ENCODE data around the gene SNX9. TPM values are rescaled to one million over a fixed set of nuclear protein-coding genes. Genes with fewer than 3 reads are reported as not detected.
A peak's percentile ranks its signal among the peaks of the same experiment; 100 is the strongest.

Gene SNX9
- total and polyA plus RNA-seq, 9 donors: 20.2 to 36.9 (median 27.1) TPM

DNA sequence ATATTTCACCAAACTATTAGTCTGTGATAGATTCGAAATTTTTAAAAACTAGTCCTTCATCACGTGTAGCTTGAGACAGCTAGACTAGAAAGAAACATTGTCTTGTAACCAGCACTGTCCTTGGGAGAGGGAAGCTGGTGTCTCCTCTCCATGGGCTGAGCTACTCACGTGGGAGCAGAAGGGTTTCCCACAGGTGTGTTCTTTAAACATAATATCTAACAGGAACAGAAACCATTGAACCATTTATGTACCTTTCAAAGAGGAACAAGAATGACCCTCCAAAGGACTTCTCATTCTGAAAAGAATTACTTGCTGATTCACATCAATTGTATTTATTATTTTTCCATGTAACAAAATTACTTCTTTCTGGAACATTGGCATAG is 86.2 kb downstream of the SNX9 start:
- no peaks in the 10 kb centered on the region for H3K27me3 ChIP-seq (ENCODE audit: control insufficient read depth, insufficient read depth, low read length)
- no peaks in the 10 kb centered on the region for H3K9me3 ChIP-seq (replicated peaks; ENCODE audit: control insufficient read depth, low read depth, low read length)
- H3K4me3 ChIP-seq (ENCODE audit: low read length): no peak overlapping the region
- no peak for DNase-seq
- peaks cover 7% of the 10 kb centered on the region for H3K4me1 ChIP-seq (ENCODE audit: control insufficient read depth, insufficient read depth, low read length)
- H3K27ac ChIP-seq (ENCODE audit: low read length): no peak overlapping the region
- H3K36me3 ChIP-seq (ENCODE audit: control insufficient read depth, insufficient read depth, low read length): peaks cover 31% of the 10 kb centered on the region
- no CpG with 5 or more reads among the region's 3 CpGs for WGBS (ENCODE audit: insufficient coverage)

- H3K4me1 ChIP-seq (ENCODE audit: control insufficient read depth, insufficient read depth, low read length): peaks cover 7% of the 10 kb centered on the region
- no peak for DNase-seq
- 86% methylated on average over 4 of the region's 9 CpGs for WGBS (ENCODE audit: insufficient coverage)
- H3K9me3 ChIP-seq (replicated peaks; ENCODE audit: control insufficient read depth, low read depth, low read length): no peaks in the 10 kb centered on the region
- no peak overlapping the region for H3K4me3 ChIP-seq (ENCODE audit: low read length)
- no peak overlapping the region for H3K27ac ChIP-seq (ENCODE audit: low read length)
- peaks cover 20% of the 10 kb centered on the region for H3K36me3 ChIP-seq (ENCODE audit: control insufficient read depth, insufficient read depth, low read length)
- H3K27me3 ChIP-seq (ENCODE audit: control insufficient read depth, insufficient read depth, low read length): no peaks in the 10 kb centered on the region
These were observed 88.2 kb downstream of the SNX9 start for GRCh38 chr6:157911278-157911677.

GRCh38 chr6:157911786-157912185 is 88.7 kb downstream of the SNX9 start:
- WGBS (ENCODE audit: insufficient coverage): 60% methylated on average over 5 of the region's 5 CpGs
- peak overlapping the region; percentile 45 for H3K27ac ChIP-seq (ENCODE audit: low read length)

DNA sequence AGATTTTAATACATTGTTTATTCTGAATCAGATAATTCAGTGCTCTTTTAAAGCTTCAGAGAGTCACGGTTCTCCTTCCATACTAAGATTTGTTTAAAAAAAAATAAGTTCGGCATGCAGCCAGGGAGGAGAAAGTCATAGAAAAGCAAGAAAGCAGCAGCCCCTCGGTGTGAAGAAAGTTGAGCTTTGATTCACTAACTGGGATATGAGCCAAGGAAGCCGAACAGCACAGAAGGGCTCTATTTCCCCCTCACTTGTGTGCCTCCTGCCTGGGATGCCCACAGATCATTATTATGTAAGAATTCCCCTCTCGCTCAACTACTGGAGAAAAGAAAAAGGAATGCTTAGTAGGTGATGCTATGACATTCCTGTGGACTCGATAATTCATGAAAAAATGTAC is 89.3 kb downstream of the SNX9 start:
- peaks cover 20% of the 10 kb centered on the region for H3K36me3 ChIP-seq (ENCODE audit: control insufficient read depth, insufficient read depth, low read length)
- no peaks in the 10 kb centered on the region for H3K9me3 ChIP-seq (replicated peaks; ENCODE audit: control insufficient read depth, low read depth, low read length)
- peak; percentile 68 for DNase-seq
- no CpG with 5 or more reads among the region's 6 CpGs for WGBS (ENCODE audit: insufficient coverage)
- no peak overlapping the region for H3K4me3 ChIP-seq (ENCODE audit: low read length)
- H3K27ac ChIP-seq (ENCODE audit: low read length): peak overlapping the region; percentile 45
- peaks cover 7% of the 10 kb centered on the region for H3K4me1 ChIP-seq (ENCODE audit: control insufficient read depth, insufficient read depth, low read length)
- H3K27me3 ChIP-seq (ENCODE audit: control insufficient read depth, insufficient read depth, low read length): no peaks in the 10 kb centered on the region

More at GRCh38 chr6:157911786-157912185, 88.7 kb downstream of the SNX9 start:
- Histone ChIP-seq H3K4me3 (ENCODE audit: low read length) (no peak overlapping the region), H3K36me3 (ENCODE audit: control insufficient read depth, insufficient read depth, low read length) (peaks cover 20% of the 10 kb centered on the region), H3K4me1 (ENCODE audit: control insufficient read depth, insufficient read depth, low read length) (peaks cover 7% of the 10 kb centered on the region), H3K27me3 (ENCODE audit: control insufficient read depth, insufficient read depth, low read length) (no peaks in the 10 kb centered on the region), H3K9me3 (replicated peaks; ENCODE audit: control insufficient read depth, low read depth, low read length) (no peaks in the 10 kb centered on the region)
- DNase-seq: no peak

DNA sequence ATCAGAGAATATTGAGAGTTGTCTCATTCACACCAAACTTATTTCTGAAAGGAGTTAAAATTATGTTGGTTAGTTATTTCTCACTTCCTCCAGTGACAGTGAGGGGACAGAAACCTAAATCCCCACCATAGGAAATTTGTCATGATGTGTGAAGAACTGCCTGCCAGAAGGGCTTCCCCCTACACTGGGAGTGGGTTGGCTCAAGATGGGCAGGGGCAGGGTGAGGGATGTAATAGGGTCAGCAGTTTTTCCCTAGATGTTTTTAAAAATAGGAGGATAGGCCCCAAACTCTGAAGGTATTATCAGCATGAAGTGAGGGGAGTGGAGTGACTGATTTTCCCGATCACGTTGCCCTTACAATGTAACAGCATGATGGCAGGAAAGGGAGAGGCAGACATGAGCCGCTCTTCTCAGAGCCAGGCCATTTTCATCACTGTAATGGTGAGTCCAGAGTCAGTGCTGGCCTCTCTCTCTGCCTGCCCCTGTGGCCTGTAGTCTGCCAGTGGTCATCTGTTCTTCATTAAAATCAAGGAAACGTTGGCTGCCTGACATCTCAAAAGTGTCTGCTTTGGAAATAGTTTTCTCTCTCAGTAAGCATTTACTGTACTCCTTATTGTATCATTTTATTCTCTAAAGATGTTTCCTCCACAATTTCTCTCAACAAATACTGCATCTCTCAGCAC is 98.8 kb downstream of the SNX9 start:
- peaks cover 3% of the 10 kb centered on the region for H3K4me1 ChIP-seq (ENCODE audit: control insufficient read depth, insufficient read depth, low read length)
- 5% methylated on average over 3 of the region's 4 CpGs for WGBS (ENCODE audit: insufficient coverage)

DNA sequence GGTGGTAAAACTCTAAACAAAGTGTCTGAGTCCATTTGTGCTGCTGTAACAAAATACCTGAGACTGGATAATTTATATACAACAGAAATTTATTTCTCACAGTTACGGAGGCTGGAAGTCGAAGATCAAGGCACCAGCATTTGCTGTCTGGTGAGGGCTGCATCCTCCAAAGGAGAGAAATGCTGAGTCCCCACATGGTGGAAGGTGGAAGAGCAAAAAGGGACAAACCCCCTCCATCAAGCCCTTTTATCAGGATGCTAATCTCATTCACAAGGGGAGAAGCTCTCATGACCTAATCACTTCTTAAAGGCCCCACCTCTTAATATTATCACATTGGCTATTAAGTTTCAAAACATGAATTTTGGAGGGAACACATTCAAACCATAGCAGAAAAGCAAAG is 102.7 kb downstream of the SNX9 start:
- H3K36me3 ChIP-seq (ENCODE audit: control insufficient read depth, insufficient read depth, low read length): peaks cover 49% of the 10 kb centered on the region
- no CpG with 5 or more reads among the region's 2 CpGs for WGBS (ENCODE audit: insufficient coverage)

More for the DNA sequence above, 98.8 kb downstream of the SNX9 start:
- DNase-seq: peak; percentile 97
- peak overlapping the region; percentile 88 for H3K27ac ChIP-seq (ENCODE audit: low read length)
- H3K9me3 ChIP-seq (replicated peaks; ENCODE audit: control insufficient read depth, low read depth, low read length): peaks cover 2% of the 10 kb centered on the region
- H3K4me3 ChIP-seq (ENCODE audit: low read length): no peak overlapping the region
- H3K36me3 ChIP-seq (ENCODE audit: control insufficient read depth, insufficient read depth, low read length): peaks cover 40% of the 10 kb centered on the region
- no peaks in the 10 kb centered on the region for H3K27me3 ChIP-seq (ENCODE audit: control insufficient read depth, insufficient read depth, low read length)

GRCh38 chr6:157927011-157927410 is 104.0 kb downstream of the SNX9 start:
- peak overlapping the region; percentile 52 for H3K27ac ChIP-seq (ENCODE audit: low read length)
- H3K27me3 ChIP-seq (ENCODE audit: control insufficient read depth, insufficient read depth, low read length): no peaks in the 10 kb centered on the region
- no peak overlapping the region for H3K4me3 ChIP-seq (ENCODE audit: low read length)
- no peaks in the 10 kb centered on the region for H3K9me3 ChIP-seq (replicated peaks; ENCODE audit: control insufficient read depth, low read depth, low read length)
- H3K4me1 ChIP-seq (ENCODE audit: control insufficient read depth, insufficient read depth, low read length): no peaks in the 10 kb centered on the region
- peak; percentile 85 for DNase-seq
- 86% methylated on average over 1 of the region's 7 CpGs for WGBS (ENCODE audit: insufficient coverage)
- H3K36me3 ChIP-seq (ENCODE audit: control insufficient read depth, insufficient read depth, low read length): peaks cover 50% of the 10 kb centered on the region

More for the DNA sequence above, 102.7 kb downstream of the SNX9 start:
- no peaks in the 10 kb centered on the region for H3K9me3 ChIP-seq (replicated peaks; ENCODE audit: control insufficient read depth, low read depth, low read length)
- H3K4me1 ChIP-seq (ENCODE audit: control insufficient read depth, insufficient read depth, low read length): peaks cover 3% of the 10 kb centered on the region
- DNase-seq: no peak
- H3K4me3 ChIP-seq (ENCODE audit: low read length): no peak overlapping the region
- H3K27ac ChIP-seq (ENCODE audit: low read length): no peak overlapping the region
- no peaks in the 10 kb centered on the region for H3K27me3 ChIP-seq (ENCODE audit: control insufficient read depth, insufficient read depth, low read length)

- Histone ChIP-seq H3K36me3 (ENCODE audit: control insufficient read depth, insufficient read depth, low read length) (peaks cover 62% of the 10 kb centered on the region), H3K4me1 (ENCODE audit: control insufficient read depth, insufficient read depth, low read length) (no peaks in the 10 kb centered on the region), H3K27me3 (ENCODE audit: control insufficient read depth, insufficient read depth, low read length) (no peaks in the 10 kb centered on the region), H3K4me3 (ENCODE audit: low read length) (no peak overlapping the region), H3K27ac (ENCODE audit: low read length) (no peak overlapping the region), H3K9me3 (replicated peaks; ENCODE audit: control insufficient read depth, low read depth, low read length) (no peaks in the 10 kb centered on the region)
- 78% methylated on average over 11 of the region's 13 CpGs for WGBS (ENCODE audit: insufficient coverage)
- no peak for DNase-seq
These were observed 105.4 kb downstream of the SNX9 start for GRCh38 chr6:157928428-157928827.

DNA sequence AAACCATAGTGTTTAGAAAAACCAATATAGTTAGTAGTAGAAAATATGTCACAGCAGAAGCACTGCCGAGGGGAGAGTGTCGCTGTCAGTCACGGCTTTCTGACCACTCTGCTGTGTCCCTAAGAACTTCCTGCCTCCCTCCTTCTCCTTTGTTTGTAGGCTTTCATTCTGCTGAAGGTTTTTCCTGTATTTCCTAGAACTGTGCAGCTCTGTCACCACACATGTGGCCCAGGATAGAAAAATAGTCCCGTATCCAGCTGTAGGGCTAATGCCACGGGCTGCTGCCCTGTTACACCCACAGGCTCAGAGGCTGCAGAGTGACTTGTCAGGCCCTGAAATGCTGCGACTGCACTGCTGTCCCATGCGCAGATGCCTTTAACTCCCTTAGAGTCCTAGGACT is 106.0 kb downstream of the SNX9 start:
- Histone ChIP-seq H3K9me3 (replicated peaks; ENCODE audit: control insufficient read depth, low read depth, low read length) (no peaks in the 10 kb centered on the region), H3K27me3 (ENCODE audit: control insufficient read depth, insufficient read depth, low read length) (no peaks in the 10 kb centered on the region), H3K4me1 (ENCODE audit: control insufficient read depth, insufficient read depth, low read length) (no peaks in the 10 kb centered on the region), H3K36me3 (ENCODE audit: control insufficient read depth, insufficient read depth, low read length) (peaks cover 56% of the 10 kb centered on the region), H3K4me3 (ENCODE audit: low read length) (no peak overlapping the region), H3K27ac (ENCODE audit: low read length) (no peak overlapping the region)
- DNase-seq: no peak
- WGBS (ENCODE audit: insufficient coverage): 94% methylated on average over 4 of the region's 7 CpGs

DNA sequence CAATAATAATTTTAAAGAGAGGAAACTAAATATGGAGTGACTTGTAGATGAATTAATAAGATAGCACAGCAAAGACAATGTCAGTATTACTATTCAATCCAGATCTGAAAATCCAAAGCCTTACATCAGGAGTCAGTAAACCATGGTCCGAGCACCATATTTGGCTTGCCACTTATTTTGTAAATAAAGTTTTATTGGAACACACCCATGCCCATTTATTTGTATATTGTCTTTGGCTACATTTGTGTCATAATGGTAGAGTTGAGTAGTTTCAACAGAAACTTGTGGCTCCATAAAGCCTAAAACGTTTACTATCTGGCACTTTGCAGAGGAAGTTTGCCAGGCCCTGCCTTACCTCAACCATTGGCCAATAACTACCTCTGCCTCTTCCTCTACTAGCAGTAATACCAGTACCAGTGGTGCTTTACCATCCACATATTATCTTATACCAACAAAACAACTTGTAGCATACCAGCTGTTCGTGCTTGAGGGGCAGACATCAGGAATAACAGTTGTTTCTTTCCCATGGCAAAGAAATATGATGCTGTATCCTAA is 106.8 kb downstream of the SNX9 start:
- Histone ChIP-seq H3K4me1 (ENCODE audit: control insufficient read depth, insufficient read depth, low read length) (no peaks in the 10 kb centered on the region), H3K36me3 (ENCODE audit: control insufficient read depth, insufficient read depth, low read length) (peaks cover 52% of the 10 kb centered on the region), H3K27ac (ENCODE audit: low read length) (no peak overlapping the region), H3K4me3 (ENCODE audit: low read length) (no peak overlapping the region), H3K27me3 (ENCODE audit: control insufficient read depth, insufficient read depth, low read length) (no peaks in the 10 kb centered on the region), H3K9me3 (replicated peaks; ENCODE audit: control insufficient read depth, low read depth, low read length) (no peaks in the 10 kb centered on the region)
- DNase-seq: no peak
- WGBS (ENCODE audit: insufficient coverage): 60% methylated on average over 1 of the region's 3 CpGs
